Mesendoderm (in vitro differentiated cells): Measurements from ENCODE around the gene OR6X1.
A peak's percentile ranks its signal among the peaks of the same experiment; 100 is the strongest.

Source experiments
- DNase-seq: peaks from one replicate; pipeline ENCODE4 v3.0.0; 2013
- H2AK5ac ChIP-seq: 2 replicates; pipeline ENCODE4 v1.6.1; 2013; ENCODE audit warnings: low read length, inconsistent platforms
- H2BK120ac ChIP-seq: 2 replicates; pipeline ENCODE4 v1.6.1; 2013; ENCODE audit warnings: low read depth, mild to moderate bottlenecking, low read length, moderate library complexity, mixed read lengths
- H2BK15ac ChIP-seq: replicated peaks from 2 replicates; pipeline ENCODE4 v1.6.1; 2013; ENCODE audit warnings: low read depth, mild to moderate bottlenecking, moderate library complexity
- H2BK5ac ChIP-seq: 2 replicates; pipeline ENCODE4 v1.6.1; 2013; ENCODE audit warnings: low read length, inconsistent platforms
- H3K18ac ChIP-seq: 2 replicates; pipeline ENCODE4 v1.6.1; 2013; ENCODE audit warnings: mild to moderate bottlenecking, low read length, mixed read lengths
- H3K23ac ChIP-seq: one replicate; pipeline ENCODE4 v1.6.1; 2013; ENCODE audit warnings: low read length
- H3K27ac ChIP-seq: 2 replicates; pipeline ENCODE4 v1.5.1; 2013; ENCODE audit warnings: low read depth, mild to moderate bottlenecking, inconsistent platforms, low read length, moderate library complexity
- H3K27me3 ChIP-seq: 2 replicates; pipeline ENCODE4 v1.6.1; 2013; ENCODE audit warnings: low read length, control low read depth, mild to moderate bottlenecking, inconsistent platforms; ENCODE audit not compliant: insufficient read depth, poor library complexity
- H3K36me3 ChIP-seq: 2 replicates; pipeline ENCODE4 v1.6.1; 2013; ENCODE audit warnings: low read length, inconsistent platforms; ENCODE audit not compliant: control insufficient read depth, insufficient read depth
- H3K4ac ChIP-seq: one replicate; pipeline ENCODE4 v1.6.1; 2013; ENCODE audit warnings: low read depth, mild to moderate bottlenecking, low read length, moderate library complexity
- H3K4me1 ChIP-seq: 2 replicates; pipeline ENCODE4 v1.6.1; 2013; ENCODE audit warnings: low read depth, low read length, inconsistent platforms; ENCODE audit not compliant: control insufficient read depth
- H3K4me2 ChIP-seq: 2 replicates; pipeline ENCODE4 v1.6.1; 2013; ENCODE audit warnings: low read length
- H3K4me3 ChIP-seq: 2 replicates; pipeline ENCODE4 v1.5.1; 2013; ENCODE audit warnings: mild to moderate bottlenecking, low read length
- H3K56ac ChIP-seq: one replicate; pipeline ENCODE4 v1.6.1; 2013; ENCODE audit warnings: low read length
- H3K79me1 ChIP-seq: 2 replicates; pipeline ENCODE4 v1.6.1; 2013; ENCODE audit warnings: low read length, inconsistent platforms
- H3K79me2 ChIP-seq: 2 replicates; pipeline ENCODE4 v1.6.1; 2013; ENCODE audit warnings: mild to moderate bottlenecking, low read length; ENCODE audit not compliant: control insufficient read depth, insufficient read depth
- H3K9ac ChIP-seq: 2 replicates; pipeline ENCODE4 v1.6.1; 2013; ENCODE audit warnings: low read length, inconsistent platforms
- H4K5ac ChIP-seq: one replicate; pipeline ENCODE4 v1.6.1; 2013; ENCODE audit warnings: low read length
- H4K8ac ChIP-seq: one replicate; pipeline ENCODE4 v1.6.1; 2013; ENCODE audit warnings: low read depth, mild to moderate bottlenecking, control low read depth, low read length, moderate library complexity
- WGBS: extraction: QIAGEN DNeasy Blood & Tissue Kit; methylation state at CpG from one replicate; pipeline ENCODE4 v1.1.7; 2013; ENCODE audit warnings: low lambda C conversion rate, missing lambda C conversion rate; ENCODE audit not compliant: insufficient coverage; ENCODE audit errors: extremely low coverage; 5-methylcytosine and 5-hydroxymethylcytosine counted together

Gene OR6X1

GRCh38 chr11:123798079-123798478 is 43.8 kb upstream of the OR6X1 start:
- Histone ChIP-seq H3K23ac (no peak overlapping the region), H3K4me3 (no peak overlapping the region), H4K8ac (no peak overlapping the region), H3K79me1 (no peaks in the 10 kb centered on the region), H4K5ac (peak overlapping the region; percentile 63), H3K18ac (peak overlapping the region; percentile 8), H3K36me3 (no peaks in the 10 kb centered on the region), H3K4me2 (no peak overlapping the region), H2BK5ac (peak overlapping the region; percentile 86), H3K79me2 (no peaks in the 10 kb centered on the region), H3K4me1 (peaks cover 7% of the 10 kb centered on the region), H3K56ac (peak overlapping the region; percentile 79), H3K4ac (no peak overlapping the region), H3K27ac (no peak overlapping the region), H2BK120ac (no peak overlapping the region), H3K27me3 (no peaks in the 10 kb centered on the region), H3K9ac (peak overlapping the region; percentile 28), H2AK5ac (no peak overlapping the region), H2BK15ac (no peak overlapping the region)
- WGBS, result no CpG with 5 or more reads among the region's 4 CpGs
- DNase-seq, result no peak

- Histone ChIP-seq H3K4me2 (no peak overlapping the region), H3K4ac (no peak overlapping the region), H2BK15ac (no peak overlapping the region), H3K56ac (peak overlapping the region; percentile 79), H3K36me3 (no peaks in the 10 kb centered on the region), H2AK5ac (peak overlapping the region; percentile 54), H2BK120ac (peak overlapping the region; percentile 5), H4K8ac (no peak overlapping the region), H3K18ac (no peak overlapping the region), H3K4me3 (no peak overlapping the region), H3K23ac (no peak overlapping the region), H3K79me1 (no peaks in the 10 kb centered on the region), H3K79me2 (no peaks in the 10 kb centered on the region), H3K27ac (no peak overlapping the region), H3K27me3 (no peaks in the 10 kb centered on the region), H4K5ac (peak overlapping the region; percentile 63), H2BK5ac (peak overlapping the region; percentile 86), H3K9ac (peak overlapping the region; percentile 28), H3K4me1 (peaks cover 7% of the 10 kb centered on the region)
- no peak for DNase-seq
- WGBS, result no CpG with 5 or more reads among the region's 10 CpGs
Observed at GRCh38 chr11:123797541-123797940, 43.2 kb upstream of the OR6X1 start.

GRCh38 chr11:123797114-123797513 is 42.8 kb upstream of the OR6X1 start:
- Histone ChIP-seq H3K36me3 (no peaks in the 10 kb centered on the region), H2AK5ac (peak overlapping the region; percentile 81), H3K4ac (peak overlapping the region; percentile 93), H2BK15ac (no peak overlapping the region), H3K79me1 (no peaks in the 10 kb centered on the region), H2BK120ac (peak overlapping the region; percentile 5), H3K23ac (no peak overlapping the region), H3K79me2 (no peaks in the 10 kb centered on the region), H2BK5ac (peak overlapping the region; percentile 92), H3K4me3 (no peak overlapping the region), H3K27ac (no peak overlapping the region), H3K27me3 (no peaks in the 10 kb centered on the region), H3K56ac (peak overlapping the region; percentile 72), H3K4me1 (peaks cover 7% of the 10 kb centered on the region), H4K8ac (no peak overlapping the region), H3K9ac (peak overlapping the region; percentile 14), H3K4me2 (no peak overlapping the region), H3K18ac (peak overlapping the region; percentile 92), H4K5ac (peak overlapping the region; percentile 73)
- no CpG with 5 or more reads among the region's 4 CpGs for WGBS
- DNase-seq, result no peak

- no peak overlapping the region for H3K23ac ChIP-seq
- no peak overlapping the region for H4K5ac ChIP-seq
- H2AK5ac ChIP-seq, result no peak overlapping the region
- H4K8ac ChIP-seq, result no peak overlapping the region
- H3K4me3 ChIP-seq, result no peak overlapping the region
- no peak overlapping the region for H3K4ac ChIP-seq
- peaks cover 7% of the 10 kb centered on the region for H3K4me1 ChIP-seq
- no CpG with 5 or more reads among the region's 1 CpG for WGBS
- DNase-seq, result peak; percentile 81
- H3K27me3 ChIP-seq, result no peaks in the 10 kb centered on the region
- H3K18ac ChIP-seq, result peak overlapping the region; percentile 80
- H3K9ac ChIP-seq, result no peak overlapping the region
- H3K79me2 ChIP-seq, result no peaks in the 10 kb centered on the region
- H2BK15ac ChIP-seq, result no peak overlapping the region
- H3K27ac ChIP-seq, result peak overlapping the region; percentile 47
- peak overlapping the region; percentile 48 for H2BK5ac ChIP-seq
- H3K56ac ChIP-seq, result peak overlapping the region; percentile 6
- H3K4me2 ChIP-seq, result no peak overlapping the region
- no peaks in the 10 kb centered on the region for H3K79me1 ChIP-seq
- no peaks in the 10 kb centered on the region for H3K36me3 ChIP-seq
- H2BK120ac ChIP-seq, result no peak overlapping the region
Observed at GRCh38 chr11:123796226-123796625, 41.9 kb upstream of the OR6X1 start.

GRCh38 chr11:123783536-123783935 is 29.2 kb upstream of the OR6X1 start:
- H3K4me3 ChIP-seq, result no peak overlapping the region
- H3K18ac ChIP-seq, result no peak overlapping the region
- no CpG with 5 or more reads among the region's 1 CpG for WGBS
- H3K27ac ChIP-seq, result no peak overlapping the region
- no peak overlapping the region for H3K56ac ChIP-seq
- no peak overlapping the region for H3K9ac ChIP-seq
- H2BK120ac ChIP-seq, result no peak overlapping the region
- no peak overlapping the region for H4K8ac ChIP-seq
- H2BK15ac ChIP-seq, result no peak overlapping the region
- no peaks in the 10 kb centered on the region for H3K79me1 ChIP-seq
- peaks cover 3% of the 10 kb centered on the region for H3K4me1 ChIP-seq
- no peak overlapping the region for H3K4me2 ChIP-seq
- peak overlapping the region; percentile 52 for H3K4ac ChIP-seq
- no peak overlapping the region for H2BK5ac ChIP-seq
- H4K5ac ChIP-seq, result no peak overlapping the region
- no peaks in the 10 kb centered on the region for H3K79me2 ChIP-seq
- no peak overlapping the region for H2AK5ac ChIP-seq
- DNase-seq, result no peak
- no peak overlapping the region for H3K23ac ChIP-seq
- no peaks in the 10 kb centered on the region for H3K27me3 ChIP-seq
- H3K36me3 ChIP-seq, result no peaks in the 10 kb centered on the region

- Histone ChIP-seq H2BK5ac (no peak overlapping the region), H3K4ac (peak overlapping the region; percentile 70), H4K5ac (no peak overlapping the region), H3K9ac (no peak overlapping the region), H3K27me3 (no peaks in the 10 kb centered on the region), H3K4me1 (peaks cover 6% of the 10 kb centered on the region), H3K36me3 (no peaks in the 10 kb centered on the region), H3K18ac (peak overlapping the region; percentile 90), H4K8ac (no peak overlapping the region), H3K4me2 (no peak overlapping the region), H3K4me3 (no peak overlapping the region), H2BK15ac (peak overlapping the region; percentile 92), H3K56ac (no peak overlapping the region), H3K79me2 (no peaks in the 10 kb centered on the region), H3K27ac (no peak overlapping the region), H3K23ac (no peak overlapping the region), H2AK5ac (no peak overlapping the region), H2BK120ac (no peak overlapping the region), H3K79me1 (no peaks in the 10 kb centered on the region)
- DNase-seq, result no peak
- no CpG with 5 or more reads among the region's 1 CpG for WGBS
Observed at GRCh38 chr11:123778511-123778910, 24.2 kb upstream of the OR6X1 start.
